Smooth muscle cell (in vitro differentiated cells): ENCODE measurements around the gene ABCB7. TPM values are rescaled to one million over a fixed set of nuclear protein-coding genes. Genes with fewer than 3 reads are reported as not detected.

Experiments used
- DNase-seq: peaks from one replicate; lab custom pipeline; 2025; ENCODE audit not compliant: unreplicated experiment; lab: John Stamatoyannopoulos, UW
- H2AFZ ChIP-seq: fragments of 200-600 bp; sonication (generic); 2 replicates; pipeline ENCODE4 v1.6.0; 2016; ENCODE audit warnings: antibody characterized with exemption, low read depth, mild to moderate bottlenecking
- H3F3A ChIP-seq: fragments of 200-600 bp; sonication (generic); 2 replicates; pipeline ENCODE4 v1.6.0; 2017; ENCODE audit warnings: antibody characterized with exemption, low read depth
- H3K27ac ChIP-seq: fragments of 200-600 bp; sonication (generic); 2 replicates; pipeline ENCODE4 v1.5.1; 2016; ENCODE audit warnings: low read depth, mild to moderate bottlenecking
- H3K27me3 ChIP-seq: fragments of 200-600 bp; sonication (generic); 2 replicates; pipeline ENCODE4 v1.6.1; 2016; ENCODE audit warnings: low read depth, mild to moderate bottlenecking
- H3K36me3 ChIP-seq: fragments of 200-600 bp; sonication (generic); 2 replicates; pipeline ENCODE4 v1.5.1; 2016; ENCODE audit warnings: low read depth
- H3K4me1 ChIP-seq: fragments of 200-600 bp; sonication (generic); 2 replicates; pipeline ENCODE4 v1.5.1; 2016; ENCODE audit warnings: low read depth
- H3K4me2 ChIP-seq: fragments of 200-600 bp; sonication (generic); 2 replicates; pipeline ENCODE4 v1.6.0; 2016; ENCODE audit warnings: mild to moderate bottlenecking
- H3K4me3 ChIP-seq: fragments of 200-600 bp; sonication (generic); 2 replicates; pipeline ENCODE4 v1.5.1; 2016; ENCODE audit warnings: mild to moderate bottlenecking
- H3K79me2 ChIP-seq: fragments of 200-600 bp; sonication (generic); 2 replicates; pipeline ENCODE4 v1.6.0; 2016; ENCODE audit warnings: low read depth, mild to moderate bottlenecking
- H3K9ac ChIP-seq: fragments of 200-600 bp; sonication (generic); 2 replicates; pipeline ENCODE4 v1.6.0; 2016; ENCODE audit warnings: low read depth
- H3K9me3 ChIP-seq: fragments of 200-600 bp; sonication (generic); replicated peaks from 2 replicates; pipeline ENCODE4 v1.5.1; 2016; ENCODE audit warnings: low read depth
- H4K20me1 ChIP-seq: fragments of 200-600 bp; sonication (generic); 2 replicates; pipeline ENCODE4 v1.6.0; 2016; ENCODE audit warnings: low read depth
- CTCF ChIP-seq: fragments of 200-600 bp; sonication (generic); IDR thresholded peaks from 2 replicates; pipeline ENCODE4 v1.5.1; 2017; ENCODE audit warnings: borderline replicate concordance, mild to moderate bottlenecking, antibody characterized with exemption; ENCODE audit not compliant: insufficient read depth, poor library complexity, severe bottlenecking
- WGBS: methylation state at CpG from one replicate; pipeline ENCODE4 v1.1.7; 2016; ENCODE audit warnings: low lambda C conversion rate; 5-methylcytosine and 5-hydroxymethylcytosine counted together
- polyA plus RNA-seq: library from polyadenylated mRNA; unstranded; fragments of >200 nt; fragmentation: Nextera tagmentation; extraction: Ambion mirVana; gene quantifications from 2 replicates; pipeline ENCODE4 v1.2.1, GENCODE V29; 2016
- total RNA-seq: library from RNA; depleted of rRNA; stranded (reverse); fragments of >200 nt; gene quantifications from 2 replicates; pipeline ENCODE4 v1.2.3, GENCODE V29; 2014

The ABCB7 gene
- total and polyA plus RNA-seq, 2 experiments from 2014 or later: 9.7 to 30.7 TPM

GRCh38 chrX:75154871-75155270 is 1.2 kb downstream of the ABCB7 start:
- H2AFZ ChIP-seq: no peak overlapping the region
- H4K20me1 ChIP-seq: no peaks in the 10 kb centered on the region
- H3K4me2 ChIP-seq: peak overlapping the region; percentile 84
- WGBS: 68% methylated on average over 1 of the region's 1 CpG
- no peak overlapping the region for H3K27ac ChIP-seq
- no peak for TF ChIP-seq CTCF
- no peaks in the 10 kb centered on the region for H3F3A ChIP-seq
- DNase-seq: no peak
- H3K27me3 ChIP-seq: no peaks in the 10 kb centered on the region
- peak overlapping the region; percentile 72 for H3K4me3 ChIP-seq
- H3K9ac ChIP-seq: no peak overlapping the region
- peaks cover 3% of the 10 kb centered on the region for H3K79me2 ChIP-seq
- H3K9me3 ChIP-seq: peaks cover 4% of the 10 kb centered on the region
- no peaks in the 10 kb centered on the region for H3K4me1 ChIP-seq
- H3K36me3 ChIP-seq: no peaks in the 10 kb centered on the region

GRCh38 chrX:75151827-75152592 is 4.1 kb downstream of the ABCB7 start:
- WGBS: 60% methylated on average over 3 of the region's 3 CpGs
- no peak overlapping the region for H3K4me3 ChIP-seq
- no peak overlapping the region for H3K9ac ChIP-seq
- no peaks in the 10 kb centered on the region for H3K27me3 ChIP-seq
- no peaks in the 10 kb centered on the region for H3F3A ChIP-seq
- H3K27ac ChIP-seq: no peak overlapping the region
- no peak for DNase-seq
- H3K36me3 ChIP-seq: no peaks in the 10 kb centered on the region
- no peak for TF ChIP-seq CTCF
- H3K4me2 ChIP-seq: no peak overlapping the region
- H3K4me1 ChIP-seq: no peaks in the 10 kb centered on the region
- peaks cover 8% of the 10 kb centered on the region for H3K79me2 ChIP-seq
- no peak overlapping the region for H2AFZ ChIP-seq
- H3K9me3 ChIP-seq: peaks cover 4% of the 10 kb centered on the region
- no peaks in the 10 kb centered on the region for H4K20me1 ChIP-seq

GRCh38 chrX:75149654-75150053 is 6.4 kb downstream of the ABCB7 start:
- H3K9me3 ChIP-seq: peaks cover 4% of the 10 kb centered on the region
- H3K9ac ChIP-seq: no peak overlapping the region
- no peak overlapping the region for H3K27ac ChIP-seq
- no peak for DNase-seq
- no peaks in the 10 kb centered on the region for H3K27me3 ChIP-seq
- no peak for TF ChIP-seq CTCF
- no peaks in the 10 kb centered on the region for H3F3A ChIP-seq
- 79% methylated on average over 1 of the region's 1 CpG for WGBS
- no peak overlapping the region for H3K4me2 ChIP-seq
- H3K36me3 ChIP-seq: no peaks in the 10 kb centered on the region
- H3K4me3 ChIP-seq: no peak overlapping the region
- no peak overlapping the region for H2AFZ ChIP-seq
- peaks cover 23% of the 10 kb centered on the region for H3K79me2 ChIP-seq
- H3K4me1 ChIP-seq: no peaks in the 10 kb centered on the region
- H4K20me1 ChIP-seq: peaks cover 5% of the 10 kb centered on the region

GRCh38 chrX:75132672-75133071 is 23.4 kb downstream of the ABCB7 start:
- H3K27ac ChIP-seq: no peak overlapping the region
- DNase-seq: no peak
- H3K9me3 ChIP-seq: no peaks in the 10 kb centered on the region
- no peak overlapping the region for H2AFZ ChIP-seq
- TF ChIP-seq CTCF: no peak
- H3K9ac ChIP-seq: no peak overlapping the region
- no peaks in the 10 kb centered on the region for H3K27me3 ChIP-seq
- peaks cover 7% of the 10 kb centered on the region for H4K20me1 ChIP-seq
- no peaks in the 10 kb centered on the region for H3K4me1 ChIP-seq
- no peak overlapping the region for H3K4me3 ChIP-seq
- peaks cover 19% of the 10 kb centered on the region for H3K79me2 ChIP-seq
- H3K36me3 ChIP-seq: no peaks in the 10 kb centered on the region
- 59% methylated on average over 5 of the region's 5 CpGs for WGBS
- no peaks in the 10 kb centered on the region for H3F3A ChIP-seq
- no peak overlapping the region for H3K4me2 ChIP-seq
